SK-N-MC (cell line): ENCODE data around the gene POLH.
"Not testable (repeated sequence)": the region's sequence is repeated elsewhere in the genome, so short reads cannot be mapped to it uniquely, and the experiment has no call there.

Experiments used
- DNase-seq: peaks from one replicate; pipeline ENCODE4 v3.0.0-alpha.2; 2011; ENCODE audit warnings: low read depth, low spot score
- H3K27ac ChIP-seq: fragments of 200-600 bp; sonication (generic); 2 replicates; pipeline ENCODE4 v1.5.1; 2016; ENCODE audit warnings: mixed run types
- H3K36me3 ChIP-seq: fragments of 200-600 bp; sonication (generic); 2 replicates; pipeline ENCODE4 v1.6.1; 2017; ENCODE audit warnings: antibody characterized with exemption, low read length, mixed read lengths; ENCODE audit not compliant: insufficient read depth
- H3K4me3 ChIP-seq: fragments of 200-600 bp; sonication (generic); 2 replicates; pipeline ENCODE4 v1.5.1; 2016
- H3K9ac ChIP-seq: fragments of 200-600 bp; sonication (generic); 2 replicates; pipeline ENCODE4 v1.8.0; 2017; ENCODE audit warnings: mixed run types, mixed read lengths; ENCODE audit not compliant: insufficient read length
- H3K9me3 ChIP-seq: fragments of 200-600 bp; sonication (generic); 2 replicates; pipeline ENCODE4 v1.6.1; 2017; ENCODE audit warnings: low read depth, mild to moderate bottlenecking, antibody characterized with exemption, low read length, moderate library complexity, mixed read lengths
- EZH2 ChIP-seq: fragments of 200-600 bp; sonication (generic); IDR thresholded peaks from one replicate; pipeline ENCODE4 v1.6.1; 2017; ENCODE audit warnings: antibody characterized with exemption
- FOXP2 ChIP-seq: optimal IDR thresholded peaks from 2 replicates; pipeline ENCODE3; 2011; ENCODE audit warnings: mild to moderate bottlenecking, moderate library complexity; ENCODE audit not compliant: insufficient read depth; ENCODE audit errors: extremely low read length, control extremely low read depth
- POLR2AphosphoS5 ChIP-seq: IDR thresholded peaks from 2 replicates; pipeline ENCODE4 v1.6.1; 2012; ENCODE audit warnings: mild to moderate bottlenecking, low read depth, low read length, borderline replicate concordance

POLH gene

DNA sequence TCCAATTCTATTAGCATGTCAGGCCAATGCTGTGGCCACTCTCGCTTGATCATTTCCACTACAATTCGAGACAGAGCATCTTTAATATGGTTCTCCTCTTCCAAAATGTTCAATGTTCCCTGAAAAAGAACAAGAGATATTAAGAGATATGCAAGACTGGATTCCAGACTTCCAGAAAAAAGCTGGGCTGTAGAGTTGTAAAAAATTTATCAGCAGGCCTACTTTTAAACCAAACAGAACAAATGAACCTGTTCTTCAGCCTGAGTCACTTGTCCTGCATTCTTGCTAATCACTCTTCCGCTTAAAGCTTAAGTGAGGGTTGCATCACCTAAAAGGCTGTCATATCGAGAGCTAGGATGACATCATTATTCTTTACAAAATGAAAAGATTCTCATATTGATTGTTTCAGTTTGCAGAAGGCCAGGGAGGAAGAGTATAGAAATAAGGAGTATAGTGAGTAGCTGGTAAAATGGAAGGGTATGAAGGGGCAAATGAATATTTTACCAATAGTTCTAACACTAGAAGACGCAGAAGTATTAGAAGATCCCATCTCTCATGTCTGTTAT is 5.0 kb upstream of the POLH start:
- no peak for DNase-seq
- H3K36me3 ChIP-seq: peaks cover 66% of the 10 kb centered on the region
- peak overlapping the region; percentile 38 for H3K27ac ChIP-seq
- no peaks in the 10 kb centered on the region for H3K9me3 ChIP-seq
- TF ChIP-seq POLR2AphosphoS5 (no peak), EZH2 (no peak), FOXP2 (no peak)
- H3K4me3 ChIP-seq: no peak overlapping the region
- no peak overlapping the region for H3K9ac ChIP-seq

DNA sequence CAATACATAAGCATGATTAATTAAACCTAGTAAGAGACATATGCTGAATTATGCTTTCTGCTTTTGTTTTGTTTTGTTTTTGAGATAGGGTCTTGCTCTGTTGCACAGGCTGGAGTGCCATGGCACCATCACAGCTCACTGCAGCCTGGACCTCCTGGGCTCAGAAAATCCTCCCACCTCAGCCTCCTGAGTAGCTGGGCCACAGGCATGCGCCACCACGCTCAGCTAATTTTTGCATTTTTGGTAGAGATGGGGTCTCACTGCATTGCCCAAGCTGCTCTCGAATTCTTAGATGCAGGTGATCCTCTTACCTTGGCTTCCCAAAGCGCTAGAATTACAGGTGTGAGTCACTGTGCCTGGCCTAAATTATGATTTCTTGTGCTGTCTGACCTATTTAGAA is 4.0 kb upstream of the POLH start:
- Histone ChIP-seq H3K27ac (no peak overlapping the region), H3K9ac (no peak overlapping the region), H3K36me3 (peaks cover 58% of the 10 kb centered on the region), H3K9me3 (no peaks in the 10 kb centered on the region), H3K4me3 (no peak overlapping the region)
- TF ChIP-seq FOXP2 (no peak), POLR2AphosphoS5 (no peak), EZH2 (no peak)
- DNase-seq: no peak

DNA sequence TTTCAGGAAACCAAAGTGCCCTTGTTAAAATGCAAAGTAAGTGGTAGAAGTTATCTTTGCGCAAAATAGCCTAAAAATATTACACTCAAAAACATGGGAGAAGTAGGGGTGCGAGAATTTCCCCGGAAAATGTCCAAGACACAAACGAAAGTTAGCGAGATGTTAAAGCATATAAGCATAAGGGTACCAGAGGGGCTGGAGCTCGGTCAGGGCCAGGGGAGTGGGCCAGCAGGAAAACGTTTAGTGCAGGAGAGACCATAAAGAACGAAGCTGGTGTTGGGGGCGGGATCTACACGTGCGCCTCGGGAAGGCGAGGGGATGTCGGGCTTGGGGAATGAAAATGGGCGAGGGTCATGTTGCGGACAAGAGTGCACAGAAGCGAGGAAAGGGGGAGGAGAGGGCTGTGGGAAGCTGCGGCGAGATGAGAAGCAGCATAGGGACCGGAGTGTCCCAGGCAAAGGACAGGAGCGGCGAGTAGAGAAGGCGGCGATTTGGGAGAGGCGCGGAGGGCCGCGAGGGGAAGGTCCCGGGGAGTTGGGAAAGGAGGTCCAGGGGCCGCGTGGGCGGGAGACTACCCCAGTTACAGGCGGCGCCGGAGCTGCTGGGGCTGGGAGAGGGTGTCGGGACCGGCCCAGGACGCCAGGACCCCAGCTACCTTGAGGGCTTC is 747 bp upstream of the POLH start:
- TF ChIP-seq POLR2AphosphoS5 (no peak), FOXP2 (no peak), EZH2 (no peak)
- no peak for DNase-seq
- H3K27ac ChIP-seq: no peak overlapping the region
- peak overlapping the region; percentile 91 for H3K4me3 ChIP-seq
- H3K9ac ChIP-seq: peak overlapping the region; percentile 82
- H3K36me3 ChIP-seq: peaks cover 32% of the 10 kb centered on the region
- H3K9me3 ChIP-seq: no peaks in the 10 kb centered on the region

DNA sequence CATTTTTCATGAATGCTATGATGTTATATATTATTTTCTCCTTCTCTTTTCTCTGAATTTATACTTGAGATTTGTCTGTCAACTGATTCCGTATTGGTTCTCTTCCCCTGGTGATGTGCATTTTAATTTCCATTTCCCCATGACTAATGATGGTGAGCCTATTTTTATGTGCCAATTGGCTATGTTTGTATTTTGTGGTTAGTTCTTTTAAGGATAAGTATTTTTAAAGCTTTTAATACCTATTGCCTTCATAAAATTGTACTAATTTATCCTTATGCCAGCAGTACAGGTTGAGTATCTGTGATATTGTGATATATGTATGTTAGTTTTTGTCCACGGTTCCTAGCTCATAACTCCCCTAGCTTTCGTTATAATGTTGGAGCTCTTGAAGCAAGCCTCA is 2.8 kb downstream of the POLH start:
- Histone ChIP-seq H3K9me3 (no peaks in the 10 kb centered on the region), H3K9ac (no peak overlapping the region), H3K27ac (0 out of 2 replicates have a peak overlapping the region, but pooled peaks have one; percentile 19), H3K36me3 (peaks cover 17% of the 10 kb centered on the region), H3K4me3 (no peak overlapping the region)
- TF ChIP-seq POLR2AphosphoS5: no peak
- TF ChIP-seq EZH2: no peak
- TF ChIP-seq FOXP2: no peak
- no peak for DNase-seq

GRCh38 chr6:43579171-43579570 is 3.2 kb downstream of the POLH start:
- Histone ChIP-seq H3K9ac (no peak overlapping the region), H3K27ac (no peak overlapping the region), H3K9me3 (no peaks in the 10 kb centered on the region), H3K4me3 (no peak overlapping the region), H3K36me3 (peaks cover 21% of the 10 kb centered on the region)
- TF ChIP-seq POLR2AphosphoS5 (no peak), EZH2 (no peak), FOXP2 (no peak)
- no peak for DNase-seq

GRCh38 chr6:43582911-43583310 is 6.9 kb downstream of the POLH start:
- Histone ChIP-seq H3K9ac (no peak overlapping the region), H3K9me3 (no peaks in the 10 kb centered on the region), H3K4me3 (no peak overlapping the region), H3K27ac (peak overlapping the region; percentile 30; the same call in 1 of the 2 replicates), H3K36me3 (peaks cover 48% of the 10 kb centered on the region)
- no peak for DNase-seq
- TF ChIP-seq EZH2 (no peak), POLR2AphosphoS5 (no peak), FOXP2 (no peak)

GRCh38 chr6:43584892-43585570 is 9.0 kb downstream of the POLH start:
- peaks cover 63% of the 10 kb centered on the region for H3K36me3 ChIP-seq

DNA sequence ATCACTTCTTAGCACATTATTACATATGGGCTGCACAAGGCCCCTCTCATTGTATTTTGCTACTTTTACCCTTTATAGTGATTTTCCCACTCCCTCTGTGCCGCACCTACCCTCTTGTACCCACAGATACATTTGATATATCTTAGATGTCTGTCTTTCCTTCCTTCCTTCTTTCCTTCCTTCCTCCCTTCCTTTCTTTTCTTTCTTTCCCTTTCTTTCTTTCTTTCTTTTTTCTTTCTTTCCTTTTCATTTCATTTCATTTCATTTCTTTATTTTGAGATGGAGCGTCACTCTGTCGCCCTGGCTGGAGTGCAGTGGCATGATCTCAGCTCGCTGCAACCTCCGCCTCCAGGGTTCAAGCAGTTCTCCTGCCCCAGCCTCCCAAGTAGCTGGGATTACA is 12.2 kb downstream of the POLH start:
- peaks cover 60% of the 10 kb centered on the region for H3K36me3 ChIP-seq
- TF ChIP-seq FOXP2 (no peak), EZH2 (no peak), POLR2AphosphoS5 (no peak)
- no peaks in the 10 kb centered on the region for H3K9me3 ChIP-seq
- DNase-seq: no peak
- H3K9ac ChIP-seq: no peak overlapping the region
- H3K27ac ChIP-seq: no peak overlapping the region
- no peak overlapping the region for H3K4me3 ChIP-seq

More at GRCh38 chr6:43584892-43585570, 9.0 kb downstream of the POLH start:
- DNase-seq: no peak
- H3K4me3 ChIP-seq: no peak overlapping the region
- H3K9me3 ChIP-seq: no peaks in the 10 kb centered on the region
- no peak overlapping the region for H3K27ac ChIP-seq
- TF ChIP-seq FOXP2 (no peak), EZH2 (no peak), POLR2AphosphoS5 (no peak)
- no peak overlapping the region for H3K9ac ChIP-seq

DNA sequence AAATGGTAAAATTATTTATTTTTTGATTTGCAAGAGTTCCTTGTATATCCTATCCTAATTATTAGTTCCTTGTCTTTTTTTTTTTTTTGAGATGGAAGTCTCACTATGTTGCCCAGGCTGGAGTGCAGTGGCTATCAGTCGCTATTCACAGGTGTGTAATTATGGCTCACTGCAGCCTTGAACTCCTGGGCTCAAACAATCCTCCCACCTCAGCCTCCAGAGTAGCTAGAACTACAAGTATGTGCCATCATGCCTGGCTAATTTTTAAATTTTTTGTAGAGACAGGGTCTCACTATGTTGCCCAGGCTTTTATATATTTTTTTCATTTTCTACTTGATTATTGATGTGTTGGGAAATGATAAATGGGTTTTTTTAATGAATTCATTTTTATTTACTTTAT is 13.6 kb downstream of the POLH start:
- H3K27ac ChIP-seq, H3K9me3 ChIP-seq, H3K9ac ChIP-seq, DNase-seq, H3K4me3 ChIP-seq: not testable (repeated sequence)
- H3K36me3 ChIP-seq: peaks cover 46% of the 10 kb centered on the region
